HG03575 (cell line): ENCODE results near the gene CPS1.

Source experiments
- ATAC-seq: cut with Tn5 transposase; IDR thresholded peaks from one replicate; pipeline ENCODE4 v1.9.1; 2021; ENCODE audit not compliant: unreplicated experiment, insufficient number of reproducible peaks, low FRiP score; ENCODE audit errors: extremely low read depth

CPS1 gene

DNA sequence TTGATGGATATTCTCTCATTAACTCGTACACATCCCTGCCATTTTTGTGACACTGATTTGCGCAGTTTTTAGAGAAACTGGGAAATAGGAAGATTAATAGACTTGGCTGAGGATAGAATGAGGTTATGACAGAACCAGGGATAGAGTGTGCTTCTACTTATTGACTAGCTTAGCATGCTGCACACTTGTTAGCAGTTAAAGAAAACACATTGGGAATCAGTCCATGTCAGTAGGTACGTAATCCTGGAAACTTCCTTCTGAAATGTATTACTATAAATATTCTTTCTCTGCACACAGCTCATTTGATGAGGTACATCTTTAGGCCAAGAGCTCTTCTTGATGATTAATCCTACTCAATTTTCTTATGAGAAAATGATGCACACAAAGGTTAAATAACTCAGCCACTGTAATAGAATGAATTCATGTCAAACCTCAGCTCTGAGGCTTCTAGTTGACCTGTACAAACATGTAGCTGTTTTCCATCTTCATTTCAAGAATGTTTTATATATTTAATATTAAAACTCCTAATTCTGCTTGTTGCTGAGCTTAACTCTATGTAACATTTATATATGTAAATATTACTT, 12.3 kb upstream of the CPS1 start:
- ATAC-seq, result no peak

DNA sequence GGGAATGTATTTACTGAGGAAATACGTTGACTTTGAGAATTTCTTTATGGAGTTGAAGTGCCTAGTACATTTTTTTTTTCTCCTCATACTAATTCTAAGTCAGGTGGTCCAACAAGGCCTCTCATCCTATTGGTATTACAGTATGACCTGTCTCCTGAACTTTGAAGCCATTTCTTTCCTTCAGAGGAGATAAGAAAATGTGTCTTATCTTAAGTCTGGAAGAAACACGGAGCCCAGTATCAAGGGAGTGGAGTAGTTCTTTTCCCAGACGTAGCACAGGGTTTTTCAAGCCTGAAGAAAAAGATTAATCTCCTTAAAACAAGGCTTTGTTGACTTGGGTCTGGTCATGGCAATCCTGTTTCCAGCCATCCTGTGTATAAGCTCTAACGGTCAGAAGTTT, 11.6 kb upstream of the CPS1 start:
- ATAC-seq, result no peak

DNA sequence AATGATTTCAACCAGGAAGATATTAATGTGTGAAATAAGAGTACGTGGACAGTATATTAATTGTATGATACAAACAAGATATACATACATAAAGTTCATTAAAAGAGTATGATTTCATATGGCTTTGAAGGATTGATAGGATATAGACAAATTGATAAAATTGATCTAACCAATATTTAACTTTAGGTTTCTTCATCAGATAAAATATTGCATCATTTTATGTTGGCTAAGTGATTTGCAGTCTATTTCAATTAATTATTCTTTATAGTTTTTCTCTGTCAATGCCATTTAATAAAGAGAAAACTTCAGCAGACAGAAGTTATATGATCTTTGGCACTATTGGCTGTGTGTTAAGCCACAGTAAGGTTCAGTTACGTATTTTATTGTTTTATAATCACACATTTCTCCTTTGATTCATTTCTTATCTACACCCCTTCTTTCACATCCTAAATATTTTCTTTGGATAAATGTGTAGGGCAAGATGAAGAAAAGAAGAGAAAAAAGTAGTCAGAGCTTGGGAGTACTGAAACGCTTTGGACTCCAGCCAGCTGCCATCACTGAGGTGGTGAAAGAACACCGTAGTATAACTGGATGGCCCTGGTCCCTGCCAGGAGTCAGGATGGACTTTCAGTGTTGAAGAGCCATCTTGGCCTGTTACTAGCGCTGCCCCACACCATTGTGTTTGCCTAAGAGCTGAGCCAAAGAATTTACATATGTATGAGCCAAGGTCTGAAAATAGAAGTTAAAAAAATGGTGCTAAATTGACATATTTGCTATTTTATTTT, 9.8 kb upstream of the CPS1 start:
- no peak for ATAC-seq

DNA sequence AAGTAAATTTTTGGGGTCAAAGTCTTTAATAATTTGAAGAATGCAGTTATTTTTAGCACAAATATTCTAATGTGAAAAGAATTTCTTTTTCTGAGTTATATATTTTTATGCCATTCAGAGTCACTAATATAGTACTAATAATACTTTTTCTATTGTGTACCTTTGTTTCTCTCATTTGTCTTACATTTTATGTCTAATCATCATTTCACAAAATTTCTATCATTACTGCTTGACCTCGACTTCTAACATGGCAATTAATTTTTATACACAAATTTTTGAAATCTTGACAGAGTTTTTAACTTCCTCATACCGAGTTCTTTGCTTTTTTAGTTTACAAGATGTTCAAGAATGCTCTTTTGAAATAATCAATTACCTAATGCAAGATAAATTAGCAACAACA, 8.4 kb upstream of the CPS1 start:
- no peak for ATAC-seq

DNA sequence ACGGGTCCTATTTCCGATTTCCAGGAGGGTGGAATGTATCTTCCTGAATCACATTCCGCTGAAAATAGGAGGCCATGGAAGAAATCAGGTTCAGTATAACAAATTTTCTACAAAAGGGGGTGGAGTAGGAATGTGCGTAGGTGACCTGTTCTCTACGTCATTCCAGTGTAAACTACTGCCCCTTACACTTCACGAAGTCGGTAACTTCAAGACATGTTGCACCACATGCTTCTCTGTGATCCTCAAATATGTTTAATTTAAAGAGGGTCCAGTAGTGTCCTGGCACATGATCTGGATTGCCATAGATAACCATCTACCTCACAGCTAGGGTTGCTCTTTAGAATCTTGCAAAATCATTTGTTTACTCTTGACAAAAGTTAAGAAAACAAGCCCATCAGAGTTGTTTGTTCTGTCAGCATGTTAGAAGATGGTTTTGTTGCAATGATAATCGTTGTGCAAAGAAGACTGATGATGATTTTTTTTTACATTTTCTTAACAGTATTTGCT, 7.5 kb upstream of the CPS1 start:
- ATAC-seq, result no peak

DNA sequence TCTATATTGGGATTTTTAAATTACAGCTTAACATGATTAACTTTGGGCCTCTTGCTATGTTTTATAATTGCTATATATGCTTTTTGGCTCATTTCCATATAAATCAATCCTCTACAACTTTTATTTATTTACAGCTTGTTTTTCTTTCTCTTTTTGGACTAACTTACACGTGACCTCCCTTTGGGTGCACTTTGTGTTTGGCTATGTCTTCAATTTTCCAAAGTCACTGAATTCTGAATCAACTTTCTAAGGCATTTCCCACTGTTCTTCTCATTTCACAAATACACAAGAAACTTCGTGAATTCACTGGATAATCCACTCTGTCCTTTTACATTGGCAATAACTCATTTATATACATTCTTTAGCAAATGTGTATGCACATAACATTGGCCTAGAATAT, 5.4 kb upstream of the CPS1 start:
- ATAC-seq, result no peak

DNA sequence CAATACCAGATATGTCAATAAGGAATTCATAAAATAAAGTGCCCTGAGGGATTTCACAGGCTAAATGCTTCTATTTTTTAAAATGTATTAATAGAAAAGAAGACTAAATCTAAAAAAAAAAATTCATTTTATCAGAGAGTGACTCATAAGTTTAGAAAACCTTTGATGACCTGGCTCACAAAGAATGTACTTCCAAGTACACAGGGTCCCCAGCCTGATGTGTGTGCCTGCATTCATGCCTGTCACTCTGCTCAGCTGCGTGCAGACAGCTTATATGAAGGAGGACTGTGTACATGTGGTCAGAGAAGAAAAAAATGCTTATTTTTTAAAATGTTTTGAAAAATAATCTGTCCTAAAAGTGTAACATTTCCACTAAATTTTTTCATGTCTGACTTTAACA, 3.0 kb upstream of the CPS1 start:
- no peak for ATAC-seq

DNA sequence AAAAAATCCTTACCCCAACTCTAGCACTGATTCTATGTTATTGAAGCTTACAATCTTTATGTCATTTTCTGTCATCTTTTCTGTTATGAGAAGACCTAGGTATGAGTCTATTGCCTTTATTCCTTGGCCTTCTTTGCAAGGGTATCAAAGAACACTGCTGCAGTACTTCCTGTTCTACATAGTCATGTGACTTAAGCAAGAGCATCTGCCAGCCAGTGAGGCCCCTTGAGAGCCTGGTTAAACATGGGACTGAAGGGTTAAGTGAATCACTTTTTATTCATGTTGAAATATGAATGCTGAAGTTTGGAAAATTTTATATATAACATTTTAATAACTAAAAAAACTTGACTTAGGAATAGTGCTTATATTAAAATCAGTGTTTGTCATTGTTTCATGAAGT, 844 bp upstream of the CPS1 start:
- ATAC-seq, result no peak

DNA sequence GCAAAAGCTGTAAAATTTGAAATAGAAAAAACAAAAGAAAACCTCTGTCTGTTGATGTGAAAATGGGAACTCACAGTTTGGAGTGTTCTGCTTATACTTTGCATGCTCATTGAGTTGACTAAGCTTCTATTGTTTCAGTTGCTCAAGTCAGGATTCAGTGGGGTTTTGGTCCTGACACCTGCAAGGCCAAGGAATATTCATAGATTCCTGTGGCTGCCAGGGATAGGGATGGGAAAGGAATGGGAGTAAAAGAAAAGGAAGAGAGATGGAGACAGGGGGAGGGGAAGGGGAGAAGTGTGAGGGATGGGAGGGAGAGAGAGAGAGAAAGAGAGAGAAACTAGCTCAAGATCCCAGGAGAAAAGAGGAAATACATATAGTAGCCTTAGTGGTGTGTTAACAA, 1.3 kb downstream of the CPS1 start:
- no peak for ATAC-seq

DNA sequence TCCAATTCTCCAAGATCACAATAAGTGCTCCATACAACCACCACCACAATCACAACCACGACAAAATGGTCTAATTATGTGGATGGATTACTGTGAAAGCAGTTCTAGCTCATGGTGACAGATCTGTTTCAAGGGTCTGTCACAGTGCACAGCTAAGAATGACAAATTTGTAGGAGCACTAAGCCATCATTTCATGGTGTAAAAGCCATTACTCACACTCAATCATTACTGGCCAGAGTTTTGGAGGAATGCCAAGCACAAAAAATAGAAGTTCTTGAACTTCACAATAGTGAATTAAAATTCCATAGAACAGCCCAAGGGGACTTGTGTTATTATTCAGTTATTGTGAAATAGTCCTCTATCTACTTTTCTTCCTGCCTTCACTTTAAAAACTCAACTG, 2.3 kb downstream of the CPS1 start:
- ATAC-seq, result no peak

DNA sequence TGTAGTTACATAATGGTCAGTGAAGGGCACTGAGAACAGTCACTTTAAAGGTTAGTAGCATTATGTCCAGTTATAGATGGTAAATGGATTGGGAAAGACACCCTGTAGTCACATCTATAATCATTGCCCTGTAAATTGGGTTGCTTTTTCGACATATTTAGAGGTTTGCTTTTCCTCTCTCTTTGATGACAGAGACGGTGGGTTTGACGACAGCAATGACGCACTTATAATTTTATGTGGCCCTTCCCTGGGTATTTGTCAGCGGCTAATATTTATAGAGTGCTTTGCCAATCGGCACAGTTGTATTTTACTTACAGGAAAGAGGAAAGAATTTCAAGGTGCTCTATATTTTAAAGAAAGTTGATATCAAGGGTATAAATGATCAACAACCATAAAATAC, 2.8 kb downstream of the CPS1 start:
- ATAC-seq, result no peak

DNA sequence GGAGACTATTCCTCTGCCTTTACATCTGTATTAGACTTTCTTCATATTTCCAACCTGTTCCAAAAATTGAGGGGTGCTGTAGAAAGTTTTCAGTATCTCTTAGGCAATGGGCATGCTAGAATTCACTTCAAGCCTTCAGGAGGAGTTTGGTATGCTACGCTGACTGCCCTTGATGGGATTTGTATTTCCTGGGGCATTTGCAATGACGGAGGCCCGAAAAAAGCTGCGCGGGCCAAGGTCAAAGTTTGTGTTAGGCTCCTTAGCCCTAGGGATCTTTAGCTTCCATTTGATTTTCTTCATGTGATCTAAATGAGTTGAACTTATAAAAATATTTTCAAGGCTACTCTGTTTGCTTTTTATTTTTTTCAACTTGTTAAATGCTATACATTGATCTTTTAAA, 5.1 kb downstream of the CPS1 start:
- no peak for ATAC-seq

DNA sequence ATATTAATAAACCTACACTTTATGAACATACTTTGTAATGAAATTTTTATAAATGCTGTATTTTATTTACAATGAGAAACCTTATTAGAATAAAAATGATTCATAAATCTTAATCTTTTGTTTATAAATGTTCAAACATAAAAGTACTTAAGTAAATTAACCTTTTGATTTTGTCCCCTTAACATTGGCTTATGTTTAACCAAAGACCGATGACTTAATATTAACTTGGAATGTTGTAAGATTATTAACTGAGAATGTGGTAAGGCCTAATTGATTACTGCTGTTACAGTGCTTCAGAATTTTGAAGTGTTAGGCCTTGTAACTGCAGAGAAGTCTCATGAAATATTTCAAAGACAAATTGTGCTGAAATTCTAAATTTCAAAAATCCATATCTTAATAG, 5.7 kb downstream of the CPS1 start:
- no peak for ATAC-seq

DNA sequence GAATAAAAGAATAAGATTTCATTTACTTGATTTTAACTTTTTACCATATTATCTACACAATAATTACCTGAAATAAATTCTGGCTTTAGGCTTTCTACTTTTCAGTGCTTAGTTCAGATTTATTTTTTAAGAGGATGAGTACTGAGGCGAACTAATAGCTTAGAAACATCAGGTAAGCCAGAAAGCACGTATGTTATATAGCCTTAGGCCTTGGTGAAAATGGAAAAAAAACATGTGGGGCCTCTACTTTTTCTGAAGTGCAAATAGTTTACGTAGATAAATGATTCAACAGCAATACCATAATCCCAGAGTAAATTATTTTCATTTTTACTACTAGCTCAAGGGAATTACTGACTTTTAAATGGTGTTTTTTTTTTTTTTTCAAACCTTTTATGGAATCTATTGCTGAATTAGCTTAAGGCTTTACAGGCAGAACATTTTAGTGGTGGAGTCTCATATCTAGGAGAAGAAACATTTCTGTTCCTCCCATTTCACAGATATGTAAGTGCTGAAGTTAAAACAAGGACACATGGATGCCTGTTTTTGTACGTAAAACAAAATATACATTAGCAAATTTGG, 6.2 kb downstream of the CPS1 start:
- no peak for ATAC-seq

DNA sequence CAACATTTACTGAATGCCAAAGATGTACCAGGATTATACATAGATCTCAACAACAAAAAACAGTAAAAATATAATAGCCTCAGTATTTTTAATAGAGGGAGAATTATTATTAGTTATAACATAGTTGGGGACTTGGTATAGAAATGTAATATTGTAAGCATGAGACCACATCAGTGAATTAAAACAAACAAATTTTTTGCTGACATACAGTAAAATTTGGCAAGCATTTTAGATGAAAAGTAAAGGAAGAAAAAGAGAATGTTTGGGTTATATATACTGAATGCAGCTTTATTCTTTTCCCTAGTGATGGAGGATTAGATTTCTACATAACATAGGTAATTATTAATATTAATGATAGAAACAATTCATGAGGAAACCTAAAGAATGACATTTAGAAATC, 10.9 kb downstream of the CPS1 start:
- ATAC-seq, result no peak

DNA sequence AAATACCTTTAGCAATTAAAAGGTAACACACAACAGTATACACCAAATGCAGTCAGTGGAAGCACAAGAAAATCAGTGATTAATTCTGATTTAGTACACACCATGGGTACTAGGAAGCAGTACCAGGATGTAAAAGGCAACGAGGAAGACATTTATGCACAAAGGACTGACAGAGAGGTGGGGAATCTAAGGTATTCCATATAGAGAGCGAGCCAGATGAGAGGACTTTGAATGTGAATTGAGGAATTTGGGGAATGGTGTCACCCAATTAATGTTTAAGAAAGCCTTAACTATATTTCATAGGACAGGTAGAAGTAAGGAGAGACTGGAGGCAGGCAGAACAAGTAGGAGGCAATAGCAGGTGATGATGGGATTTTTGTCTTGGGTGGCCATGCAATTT, 11.7 kb downstream of the CPS1 start:
- ATAC-seq, result no peak

DNA sequence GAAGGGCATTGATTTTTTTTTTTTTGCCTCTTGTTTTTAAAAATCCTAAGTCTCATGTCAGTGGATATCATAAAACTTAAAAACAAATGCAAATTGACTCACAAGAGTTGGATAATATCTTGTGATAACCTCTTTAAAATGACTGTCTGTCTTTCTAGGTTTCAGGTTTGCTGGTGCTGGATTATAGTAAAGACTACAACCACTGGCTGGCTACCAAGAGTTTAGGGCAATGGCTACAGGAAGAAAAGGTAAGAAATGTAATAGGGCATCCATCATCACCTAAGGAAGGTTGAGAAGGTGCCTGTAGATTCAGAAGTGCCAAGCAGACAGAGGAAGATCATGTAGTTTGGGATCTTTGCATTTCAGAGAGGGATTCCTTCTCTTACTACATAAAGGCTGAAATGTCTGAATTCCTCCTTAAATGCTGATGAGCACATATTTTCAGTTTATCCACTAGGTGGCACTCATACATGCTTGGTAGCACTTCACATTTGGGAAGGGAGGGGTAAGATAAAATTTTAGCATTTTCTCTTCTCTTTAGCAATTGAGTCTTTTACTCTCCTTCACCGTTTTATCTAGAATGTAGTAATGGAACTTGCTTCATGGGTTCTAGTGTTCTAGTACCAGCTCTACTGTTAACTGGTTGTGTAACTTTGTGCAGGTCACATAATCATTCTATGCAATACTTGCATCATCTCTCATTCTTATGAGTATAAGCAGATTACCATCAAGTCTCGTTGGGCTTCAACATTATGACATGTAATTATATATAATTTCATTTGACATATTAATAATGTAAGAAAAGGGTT, 21.1 kb downstream of the CPS1 start:
- peak; percentile 90 for ATAC-seq

DNA sequence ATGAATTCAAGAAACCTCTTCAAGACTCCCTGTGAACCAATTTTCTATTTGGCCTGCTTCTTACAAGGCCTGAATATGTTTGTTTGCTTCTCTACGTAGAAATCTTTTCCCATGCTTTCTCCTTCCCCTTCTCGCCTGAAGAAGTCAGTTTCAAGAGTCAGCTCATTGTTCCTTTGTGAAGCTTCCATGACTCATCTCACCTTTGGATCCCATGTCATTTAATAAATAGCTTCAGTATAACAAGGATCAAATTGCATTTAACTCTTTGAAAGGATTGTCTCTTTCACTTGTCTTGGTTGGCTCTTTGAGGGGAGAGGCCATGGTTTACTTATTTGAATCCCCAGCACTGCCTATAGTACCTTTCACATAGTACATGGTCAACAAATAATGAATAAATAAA, 28.4 kb downstream of the CPS1 start:
- ATAC-seq, result no peak

DNA sequence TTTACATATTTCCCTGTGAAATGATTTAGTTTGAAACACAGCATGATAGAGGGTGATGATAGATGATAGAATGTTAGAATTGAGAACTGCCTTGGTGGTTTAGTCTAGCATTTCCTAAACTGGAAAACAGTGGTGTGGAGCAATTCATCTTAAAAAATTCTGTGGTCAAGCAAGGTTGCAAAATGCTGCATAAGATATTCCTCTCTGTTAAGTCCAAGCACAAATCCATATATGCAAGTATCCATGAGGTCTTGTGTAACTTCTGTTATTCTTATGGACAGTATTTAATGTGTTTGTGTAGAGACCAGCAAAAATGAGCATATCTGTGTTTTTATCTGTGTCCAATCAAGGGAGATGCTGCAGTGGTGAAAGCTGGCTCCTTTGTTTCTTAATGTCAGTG, 30.0 kb downstream of the CPS1 start:
- no peak for ATAC-seq

DNA sequence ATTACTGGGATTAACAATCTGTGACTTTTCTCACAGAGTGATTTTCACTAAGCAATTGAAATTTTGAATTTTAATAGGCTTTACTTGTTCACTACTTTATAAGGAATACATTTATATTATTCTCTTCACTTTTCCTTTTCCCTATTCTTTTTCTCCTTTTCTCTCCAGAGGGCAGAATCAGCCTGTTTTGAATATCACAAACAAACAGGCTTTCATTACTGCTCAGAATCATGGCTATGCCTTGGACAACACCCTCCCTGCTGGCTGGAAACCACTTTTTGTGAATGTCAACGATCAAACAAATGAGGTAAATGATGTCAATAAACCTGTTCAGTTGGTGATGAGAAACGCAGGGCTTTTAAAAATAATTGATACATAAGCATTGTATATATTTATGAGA, 35.3 kb downstream of the CPS1 start:
- ATAC-seq, result no peak
